Liver (tissue), 9 donors: ENCODE data around the gene GBA3. TPM values are rescaled to one million over a fixed set of nuclear protein-coding genes. Genes with fewer than 3 reads are reported as not detected.

Experiments
- DNase-seq: peaks from one replicate; pipeline ENCODE4 v3.0.0-alpha.2; 2017; ENCODE audit warnings: low spot score
- H3K27ac ChIP-seq, 2 donors: one replicate each; pipeline ENCODE4 v1.7.0; 2013; ENCODE audit warnings: inconsistent platforms in 2 of 2, low read length in 2 of 2, control low read depth in 1 of 2, low read depth in 1 of 2, mild to moderate bottlenecking in 1 of 2
- H3K27me3 ChIP-seq, 4 donors: one replicate each; pipeline versions ENCODE4 v1.6.1 to v1.7.0; 2013; ENCODE audit warnings: low read length in 3 of 4, inconsistent platforms in 1 of 4, mild to moderate bottlenecking in 1 of 4, moderate library complexity in 1 of 4; ENCODE audit not compliant: control insufficient read depth in 4 of 4, insufficient read depth in 4 of 4
- H3K36me3 ChIP-seq, 4 donors: one replicate each; pipeline versions ENCODE4 v1.6.1 to v1.7.0; 2013; ENCODE audit warnings: low read length in 3 of 4, mild to moderate bottlenecking in 3 of 4, low read depth in 1 of 4, moderate library complexity in 1 of 4; ENCODE audit not compliant: control insufficient read depth in 4 of 4, insufficient read depth in 3 of 4
- H3K4me1 ChIP-seq, 4 donors: one replicate each; pipeline versions ENCODE4 v1.6.1 to v1.7.0; 2013; ENCODE audit warnings: low read length in 3 of 4, mild to moderate bottlenecking in 3 of 4, moderate library complexity in 1 of 4; ENCODE audit not compliant: control insufficient read depth in 4 of 4, insufficient read depth in 4 of 4
- H3K4me3 ChIP-seq, 3 donors: one replicate each; pipeline versions ENCODE4 v1.6.1 to v1.7.0; 2013; ENCODE audit warnings: low read length in 3 of 3, control low read depth in 1 of 3, low read depth in 1 of 3, mild to moderate bottlenecking in 1 of 3
- H3K9ac ChIP-seq, 2 donors: one replicate each; pipeline ENCODE4 v1.7.0; 2013; ENCODE audit warnings: low read length in 2 of 2, mild to moderate bottlenecking in 2 of 2, moderate library complexity in 2 of 2, control low read depth in 1 of 2, low read depth in 1 of 2
- H3K9me3 ChIP-seq, 4 donors: one replicate each; pipeline versions ENCODE4 v1.6.1 to v1.7.0; 2013; ENCODE audit warnings: low read length in 3 of 4; ENCODE audit not compliant: control insufficient read depth in 4 of 4
- EGR1 ChIP-seq, 2 donors: IDR thresholded peaks; 2 replicates each; pipeline ENCODE4 v1.6.1; 2016 to 2018; ENCODE audit warnings: antibody characterized with exemption in 2 of 2, low read depth in 2 of 2
- FOXA1 ChIP-seq: IDR thresholded peaks from 2 replicates; pipeline ENCODE4 v1.6.1; 2016; ENCODE audit warnings: antibody characterized with exemption
- FOXA2 ChIP-seq: IDR thresholded peaks from 2 replicates; pipeline ENCODE4 v1.6.1; 2016; ENCODE audit warnings: antibody characterized with exemption
- GABPA ChIP-seq, 2 donors: IDR thresholded peaks in 1 of 2; conservative IDR thresholded peaks in 1 of 2; 2 replicates each; pipeline ENCODE4 v1.6.1; 2016; ENCODE audit warnings: antibody characterized with exemption in 2 of 2, mild to moderate bottlenecking in 1 of 2, moderate library complexity in 1 of 2
- HNF4A ChIP-seq, 2 donors: conservative IDR thresholded peaks; 2 replicates each; pipeline ENCODE4 v1.6.1; 2016; ENCODE audit warnings: antibody characterized with exemption in 2 of 2, mild to moderate bottlenecking in 2 of 2
- HNF4G ChIP-seq: IDR thresholded peaks from 2 replicates; pipeline ENCODE4 v1.6.1; 2016; ENCODE audit warnings: antibody characterized with exemption
- JUND ChIP-seq, 2 donors: IDR thresholded peaks; 2 replicates each; pipeline ENCODE4 v1.6.1; 2016; ENCODE audit warnings: antibody characterized with exemption in 2 of 2
- NR2F2 ChIP-seq: IDR thresholded peaks from 2 replicates; pipeline ENCODE4 v1.6.1; 2016; ENCODE audit warnings: antibody characterized with exemption
- RAD21 ChIP-seq, 2 donors: IDR thresholded peaks; 2 replicates each; pipeline ENCODE4 v1.6.1; 2016; ENCODE audit warnings: antibody characterized with exemption in 2 of 2, mild to moderate bottlenecking in 2 of 2
- RXRA ChIP-seq, 2 donors: IDR thresholded peaks; 2 replicates each; pipeline ENCODE4 v1.6.1; 2017 to 2018; ENCODE audit warnings: antibody characterized with exemption in 2 of 2, mild to moderate bottlenecking in 1 of 2
- SP1 ChIP-seq: IDR thresholded peaks from 2 replicates; pipeline ENCODE4 v1.6.1; 2018; ENCODE audit warnings: antibody characterized with exemption, mild to moderate bottlenecking
- TAF1 ChIP-seq: conservative IDR thresholded peaks from 2 replicates; pipeline ENCODE4 v1.6.1; 2016; ENCODE audit warnings: antibody characterized with exemption, mild to moderate bottlenecking
- YY1 ChIP-seq: IDR thresholded peaks from 2 replicates; pipeline ENCODE4 v1.6.1; 2016; ENCODE audit warnings: antibody characterized with exemption, mild to moderate bottlenecking
- WGBS: extraction: QIAGEN DNeasy Blood & Tissue Kit; methylation state at CpG from one replicate; pipeline ENCODE4 v1.1.7; 2013; 5-methylcytosine and 5-hydroxymethylcytosine counted together
- polyA plus RNA-seq, 2 donors: library from polyadenylated mRNA; stranded (reverse) in 1 of 2; unstranded in 1 of 2; fragments of 200-250 nt in 1 of 2; fragments of >200 nt in 1 of 2; fragmentation: Nextera tagmentation in 1 of 2; extraction: Ambion mirVana in 1 of 2; gene quantifications; one replicate each; pipeline versions ENCODE4 v1.2.1 to v1.2.3, GENCODE V29; 2013 to 2015
- total RNA-seq, 2 donors: library from RNA; depleted of rRNA; stranded (reverse); fragments of >200 nt; gene quantifications; one replicate each; pipeline ENCODE4 v1.2.3, GENCODE V29; 2014
- TF ChIP-seq, protein P1 (sequence below): IDR thresholded peaks from 2 replicates; pipeline ENCODE4 v1.6.1; 2016; ENCODE audit warnings: antibody characterized with exemption
- TF ChIP-seq, protein P2 (sequence below): IDR thresholded peaks from 2 replicates; pipeline ENCODE4 v1.6.1; 2016; ENCODE audit warnings: antibody characterized with exemption
- TF ChIP-seq, protein P3 (sequence below): IDR thresholded peaks from 2 replicates; pipeline ENCODE4 v1.6.1; 2016; ENCODE audit warnings: antibody characterized with exemption
- TF ChIP-seq, protein P4 (sequence below): fragments of 150-350 bp; IDR thresholded peaks from 2 replicates; pipeline ENCODE4 v1.5.1; 2017; ENCODE audit warnings: improper control_type of control experiment, low read depth, low read length; ENCODE audit not compliant: missing input control
- TF ChIP-seq, protein P5 (sequence below): IDR thresholded peaks from 2 replicates; pipeline ENCODE4 v1.6.1; 2016; ENCODE audit warnings: antibody characterized with exemption, mild to moderate bottlenecking
- donor health status: healthy.
- donor health status: healthy.
- donor health status: healthy.
- donor health status: healthy.
- donor health status: healthy.

The GBA3 gene
- total and polyA plus RNA-seq, 4 donors = 10.6 to 36.7 (median 18.9) TPM

DNA sequence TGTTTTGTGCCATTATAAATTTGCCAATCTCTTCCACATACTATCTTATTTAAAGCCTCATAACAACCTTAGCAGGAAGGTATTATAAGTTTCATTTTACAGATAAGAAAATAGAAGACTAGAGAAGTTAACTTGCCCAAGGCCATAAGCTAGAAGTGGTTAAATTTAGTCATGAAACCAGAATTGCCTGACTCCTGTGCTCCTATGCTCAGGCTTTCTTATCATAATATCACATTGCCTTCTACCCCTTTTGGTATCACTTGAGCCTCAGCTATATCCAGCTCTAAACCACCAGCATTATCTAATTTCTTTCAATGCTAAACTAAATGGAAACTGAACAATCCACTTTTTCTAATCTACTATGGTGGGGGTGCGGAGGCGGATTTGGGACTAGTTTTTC is 164.7 kb downstream of the GBA3 start:
- no peak for DNase-seq
- H3K4me3 ChIP-seq = no peak overlapping the region
- no peaks in the 10 kb centered on the region for H3K9me3 ChIP-seq
- no peak overlapping the region for H3K9ac ChIP-seq
- H3K36me3 ChIP-seq = no peaks in the 10 kb centered on the region
- 94% methylated on average over 2 of the region's 2 CpGs for WGBS
- no peak overlapping the region for H3K27ac ChIP-seq
- no peaks in the 10 kb centered on the region for H3K27me3 ChIP-seq
- TF ChIP-seq, protein P1, sequence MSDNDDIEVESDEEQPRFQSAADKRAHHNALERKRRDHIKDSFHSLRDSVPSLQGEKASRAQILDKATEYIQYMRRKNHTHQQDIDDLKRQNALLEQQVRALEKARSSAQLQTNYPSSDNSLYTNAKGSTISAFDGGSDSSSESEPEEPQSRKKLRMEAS = no peak
- TF ChIP-seq HNF4G (no peak), EGR1 (IDR thresholded peaks at IDR 0.05; ENCODE audit: low read depth in 2 of 2) (no peak), YY1 (no peak), FOXA1 (no peak), RXRA (IDR thresholded peaks at IDR 0.05) (no peak), GABPA (IDR thresholded peaks at IDR 0.05 in 1 of 2, conservative IDR thresholded peaks at IDR 0.05 in 1 of 2) (no peak), RAD21 (IDR thresholded peaks at IDR 0.05) (no peak), FOXA2 (no peak), HNF4A (conservative IDR thresholded peaks at IDR 0.05) (no peak), JUND (IDR thresholded peaks at IDR 0.05) (no peak), NR2F2 (no peak), TAF1 (no peak), SP1 (no peak)
- TF ChIP-seq, protein P2, sequence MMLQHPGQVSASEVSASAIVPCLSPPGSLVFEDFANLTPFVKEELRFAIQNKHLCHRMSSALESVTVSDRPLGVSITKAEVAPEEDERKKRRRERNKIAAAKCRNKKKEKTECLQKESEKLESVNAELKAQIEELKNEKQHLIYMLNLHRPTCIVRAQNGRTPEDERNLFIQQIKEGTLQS = no peak
- TF ChIP-seq, protein P3, sequence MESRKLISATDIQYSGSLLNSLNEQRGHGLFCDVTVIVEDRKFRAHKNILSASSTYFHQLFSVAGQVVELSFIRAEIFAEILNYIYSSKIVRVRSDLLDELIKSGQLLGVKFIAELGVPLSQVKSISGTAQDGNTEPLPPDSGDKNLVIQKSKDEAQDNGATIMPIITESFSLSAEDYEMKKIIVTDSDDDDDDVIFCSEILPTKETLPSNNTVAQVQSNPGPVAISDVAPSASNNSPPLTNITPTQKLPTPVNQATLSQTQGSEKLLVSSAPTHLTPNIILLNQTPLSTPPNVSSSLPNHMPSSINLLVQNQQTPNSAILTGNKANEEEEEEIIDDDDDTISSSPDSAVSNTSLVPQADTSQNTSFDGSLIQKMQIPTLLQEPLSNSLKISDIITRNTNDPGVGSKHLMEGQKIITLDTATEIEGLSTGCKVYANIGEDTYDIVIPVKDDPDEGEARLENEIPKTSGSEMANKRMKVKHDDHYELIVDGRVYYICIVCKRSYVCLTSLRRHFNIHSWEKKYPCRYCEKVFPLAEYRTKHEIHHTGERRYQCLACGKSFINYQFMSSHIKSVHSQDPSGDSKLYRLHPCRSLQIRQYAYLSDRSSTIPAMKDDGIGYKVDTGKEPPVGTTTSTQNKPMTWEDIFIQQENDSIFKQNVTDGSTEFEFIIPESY = no peak
- TF ChIP-seq, protein P4, sequence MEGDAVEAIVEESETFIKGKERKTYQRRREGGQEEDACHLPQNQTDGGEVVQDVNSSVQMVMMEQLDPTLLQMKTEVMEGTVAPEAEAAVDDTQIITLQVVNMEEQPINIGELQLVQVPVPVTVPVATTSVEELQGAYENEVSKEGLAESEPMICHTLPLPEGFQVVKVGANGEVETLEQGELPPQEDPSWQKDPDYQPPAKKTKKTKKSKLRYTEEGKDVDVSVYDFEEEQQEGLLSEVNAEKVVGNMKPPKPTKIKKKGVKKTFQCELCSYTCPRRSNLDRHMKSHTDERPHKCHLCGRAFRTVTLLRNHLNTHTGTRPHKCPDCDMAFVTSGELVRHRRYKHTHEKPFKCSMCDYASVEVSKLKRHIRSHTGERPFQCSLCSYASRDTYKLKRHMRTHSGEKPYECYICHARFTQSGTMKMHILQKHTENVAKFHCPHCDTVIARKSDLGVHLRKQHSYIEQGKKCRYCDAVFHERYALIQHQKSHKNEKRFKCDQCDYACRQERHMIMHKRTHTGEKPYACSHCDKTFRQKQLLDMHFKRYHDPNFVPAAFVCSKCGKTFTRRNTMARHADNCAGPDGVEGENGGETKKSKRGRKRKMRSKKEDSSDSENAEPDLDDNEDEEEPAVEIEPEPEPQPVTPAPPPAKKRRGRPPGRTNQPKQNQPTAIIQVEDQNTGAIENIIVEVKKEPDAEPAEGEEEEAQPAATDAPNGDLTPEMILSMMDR = no peak
- TF ChIP-seq, protein P5, sequence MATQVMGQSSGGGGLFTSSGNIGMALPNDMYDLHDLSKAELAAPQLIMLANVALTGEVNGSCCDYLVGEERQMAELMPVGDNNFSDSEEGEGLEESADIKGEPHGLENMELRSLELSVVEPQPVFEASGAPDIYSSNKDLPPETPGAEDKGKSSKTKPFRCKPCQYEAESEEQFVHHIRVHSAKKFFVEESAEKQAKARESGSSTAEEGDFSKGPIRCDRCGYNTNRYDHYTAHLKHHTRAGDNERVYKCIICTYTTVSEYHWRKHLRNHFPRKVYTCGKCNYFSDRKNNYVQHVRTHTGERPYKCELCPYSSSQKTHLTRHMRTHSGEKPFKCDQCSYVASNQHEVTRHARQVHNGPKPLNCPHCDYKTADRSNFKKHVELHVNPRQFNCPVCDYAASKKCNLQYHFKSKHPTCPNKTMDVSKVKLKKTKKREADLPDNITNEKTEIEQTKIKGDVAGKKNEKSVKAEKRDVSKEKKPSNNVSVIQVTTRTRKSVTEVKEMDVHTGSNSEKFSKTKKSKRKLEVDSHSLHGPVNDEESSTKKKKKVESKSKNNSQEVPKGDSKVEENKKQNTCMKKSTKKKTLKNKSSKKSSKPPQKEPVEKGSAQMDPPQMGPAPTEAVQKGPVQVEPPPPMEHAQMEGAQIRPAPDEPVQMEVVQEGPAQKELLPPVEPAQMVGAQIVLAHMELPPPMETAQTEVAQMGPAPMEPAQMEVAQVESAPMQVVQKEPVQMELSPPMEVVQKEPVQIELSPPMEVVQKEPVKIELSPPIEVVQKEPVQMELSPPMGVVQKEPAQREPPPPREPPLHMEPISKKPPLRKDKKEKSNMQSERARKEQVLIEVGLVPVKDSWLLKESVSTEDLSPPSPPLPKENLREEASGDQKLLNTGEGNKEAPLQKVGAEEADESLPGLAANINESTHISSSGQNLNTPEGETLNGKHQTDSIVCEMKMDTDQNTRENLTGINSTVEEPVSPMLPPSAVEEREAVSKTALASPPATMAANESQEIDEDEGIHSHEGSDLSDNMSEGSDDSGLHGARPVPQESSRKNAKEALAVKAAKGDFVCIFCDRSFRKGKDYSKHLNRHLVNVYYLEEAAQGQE = no peak
- H3K4me1 ChIP-seq = no peaks in the 10 kb centered on the region
